GM12891 (cell line): Measurements from ENCODE around the gene E2F7.

Source experiments
- DNase-seq: peaks from one replicate; pipeline ENCODE4 v3.0.0; 2011; ENCODE audit warnings: low spot score; ENCODE audit not compliant: insufficient read length
- FAIRE-seq: peaks from 2 replicates; lab custom pipeline; 2011; peaks lifted over from hg19 to GRCh38; lab: Jason Lieb, UNC
- PAX5 ChIP-seq: IDR thresholded peaks from 2 replicates; pipeline ENCODE4 v1.6.1; 2011; ENCODE audit warnings: low read length, moderate library complexity, mild to moderate bottlenecking; ENCODE audit not compliant: insufficient read depth, severe bottlenecking
- POLR2A ChIP-seq: IDR thresholded peaks from 2 replicates; pipeline ENCODE4 v1.6.1; 2011; ENCODE audit warnings: low read depth, low read length, control low read depth
- POLR2AphosphoS5 ChIP-seq: IDR thresholded peaks from 2 replicates; pipeline ENCODE4 v1.6.1; 2011; ENCODE audit warnings: low read depth, low read length, control low read depth
- POU2F2 ChIP-seq: IDR thresholded peaks from 2 replicates; pipeline ENCODE4 v1.6.1; 2011; ENCODE audit warnings: low read depth, mild to moderate bottlenecking, control low read depth, low read length, moderate library complexity
- SPI1 ChIP-seq: IDR thresholded peaks from 2 replicates; pipeline ENCODE4 v1.6.1; 2011; ENCODE audit warnings: low read depth, low read length, control low read depth
- TAF1 ChIP-seq: IDR thresholded peaks from 2 replicates; pipeline ENCODE4 v1.6.1; 2011; ENCODE audit warnings: low read depth, low read length, control low read depth

The E2F7 gene

DNA sequence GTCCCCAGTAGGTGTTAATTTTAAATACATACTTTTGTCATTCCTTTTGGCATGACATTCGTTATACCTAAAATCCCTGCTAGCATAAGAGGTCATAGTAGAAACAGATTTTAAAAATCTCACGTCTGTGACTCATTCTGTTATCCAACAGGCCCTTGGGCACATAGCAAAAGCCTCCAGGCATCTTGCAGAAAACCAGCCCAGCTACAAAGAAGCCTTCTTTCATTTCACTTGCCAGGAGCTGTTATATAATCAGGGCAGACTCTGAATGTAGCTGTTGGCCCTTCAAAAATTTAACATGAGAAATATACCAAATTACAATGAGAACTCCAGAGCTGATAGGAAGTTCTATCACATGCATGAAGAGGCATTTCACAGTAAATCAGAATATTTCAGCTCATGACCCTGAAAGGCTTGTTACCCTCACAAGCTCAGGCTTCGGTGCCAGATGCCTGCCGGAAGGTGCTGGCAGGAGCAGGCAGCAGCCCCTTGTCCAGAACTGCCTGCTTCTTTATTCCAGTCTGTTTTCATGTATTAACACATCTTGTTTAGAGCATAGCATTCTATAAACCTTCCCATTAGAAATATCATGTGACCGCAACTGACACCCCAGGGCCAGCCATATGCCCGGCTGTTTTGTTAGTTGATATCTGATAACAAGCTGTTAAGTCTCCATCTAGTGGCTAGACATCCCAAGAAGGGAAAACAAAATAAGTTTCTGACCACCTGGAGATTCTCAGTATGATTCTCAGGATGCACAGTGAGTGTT is 17.8 kb downstream of the E2F7 start:
- DNase-seq (no peak), FAIRE-seq (no peak)
- TF ChIP-seq TAF1 (no peak), POLR2AphosphoS5 (no peak), POLR2A (no peak), POU2F2 (no peak), SPI1 (no peak)

DNA sequence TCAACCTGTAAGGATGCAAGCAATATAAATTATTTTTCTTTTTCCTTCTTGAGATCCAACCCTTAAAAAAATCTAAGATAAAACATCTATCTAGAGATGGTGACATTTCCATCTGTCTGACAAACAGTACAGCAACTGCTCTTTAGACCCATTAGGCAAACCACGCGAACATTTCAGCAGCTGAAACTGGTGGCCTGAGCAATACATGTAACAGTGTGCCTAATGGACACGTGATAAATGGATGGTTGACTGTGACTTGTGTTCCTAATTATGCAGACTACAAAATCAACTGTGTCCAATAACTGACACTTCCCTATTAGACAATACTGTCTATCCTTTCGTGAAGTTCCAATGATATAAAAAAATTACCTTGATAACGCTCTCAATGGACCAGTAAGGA is 18.9 kb downstream of the E2F7 start:
- no peak for TF ChIP-seq POLR2A
- no peak for TF ChIP-seq POU2F2
- TF ChIP-seq SPI1: no peak
- no peak for TF ChIP-seq PAX5
- TF ChIP-seq TAF1: no peak
- DNase-seq: no peak
- no peak for FAIRE-seq

DNA sequence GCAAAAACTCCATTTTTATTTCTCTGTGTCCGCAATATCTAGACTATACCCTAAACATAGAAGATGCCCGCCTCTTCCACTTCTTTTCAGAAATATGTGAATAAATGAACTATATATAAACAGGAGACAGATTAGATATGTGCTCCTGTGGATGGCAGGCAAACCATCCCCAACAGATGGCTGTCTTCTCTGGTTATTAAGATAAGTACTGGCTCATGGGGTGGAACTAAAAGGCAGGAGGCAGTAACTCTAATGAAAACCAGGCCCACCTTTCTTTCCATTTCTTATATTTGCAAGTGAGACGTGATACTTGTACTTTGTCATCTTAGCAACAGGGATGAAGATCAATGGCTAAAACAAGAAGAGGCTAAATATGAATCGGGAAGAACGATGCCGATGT is 20.2 kb downstream of the E2F7 start:
- DNase-seq: no peak
- no peak for FAIRE-seq

DNA sequence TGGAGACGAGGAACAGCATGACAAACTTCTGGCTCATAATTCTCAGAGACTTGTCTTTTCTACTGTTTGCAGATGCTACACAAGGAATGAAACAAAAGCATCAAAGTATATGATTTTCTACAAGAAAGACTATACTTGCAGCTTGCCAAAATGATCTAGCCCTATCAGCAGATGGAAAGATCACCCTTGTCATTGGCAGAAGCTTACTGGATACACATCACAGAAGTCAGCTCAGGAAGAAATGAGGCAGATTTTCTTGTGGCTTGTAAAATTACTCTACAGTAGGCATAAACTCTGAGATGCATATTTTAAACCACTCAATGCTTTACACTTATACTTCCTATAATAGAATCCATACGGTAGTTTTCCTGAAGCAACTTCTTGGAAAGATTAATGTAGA is 20.6 kb downstream of the E2F7 start:
- FAIRE-seq (no peak), DNase-seq (no peak)
- no peak for TF ChIP-seq SPI1
- TF ChIP-seq POLR2AphosphoS5: no peak
- no peak for TF ChIP-seq TAF1
- no peak for TF ChIP-seq POLR2A
- TF ChIP-seq PAX5: no peak
- TF ChIP-seq POU2F2: no peak

More for the DNA sequence above, 20.2 kb downstream of the E2F7 start:
- TF ChIP-seq POLR2A: no peak
- TF ChIP-seq POU2F2: no peak
- TF ChIP-seq PAX5: no peak
- no peak for TF ChIP-seq SPI1
- no peak for TF ChIP-seq TAF1
- no peak for TF ChIP-seq POLR2AphosphoS5

GRCh38 chr12:77042833-77043232 is 22.5 kb downstream of the E2F7 start:
- DNase-seq (no peak), FAIRE-seq (peak; percentile 69)
- TF ChIP-seq POLR2AphosphoS5 (no peak), POLR2A (peak; percentile 34; the same call in 1 of the 2 replicates), SPI1 (peak; percentile 73), POU2F2 (no peak), PAX5 (no peak)

DNA sequence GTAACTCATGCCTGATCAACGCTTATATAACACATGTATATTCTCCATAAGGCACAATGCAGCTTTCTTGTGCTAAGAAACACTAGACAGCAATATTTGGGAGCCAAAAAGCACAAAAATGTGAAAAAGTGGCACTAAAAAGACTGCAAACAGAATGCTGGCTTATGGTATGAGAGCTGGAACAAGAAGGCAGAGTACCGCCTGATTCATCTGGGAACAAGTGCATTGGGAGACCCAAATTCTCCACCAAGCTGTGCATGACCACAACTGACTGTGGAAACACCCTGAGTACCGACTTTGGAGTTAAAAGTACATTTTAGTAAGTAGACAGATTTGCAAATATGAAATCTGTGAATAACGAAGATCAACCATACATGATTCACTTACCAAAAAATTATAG is 25.1 kb downstream of the E2F7 start:
- no peak for FAIRE-seq
- TF ChIP-seq POLR2A: no peak
- TF ChIP-seq TAF1: no peak
- no peak for TF ChIP-seq PAX5
- DNase-seq: no peak

DNA sequence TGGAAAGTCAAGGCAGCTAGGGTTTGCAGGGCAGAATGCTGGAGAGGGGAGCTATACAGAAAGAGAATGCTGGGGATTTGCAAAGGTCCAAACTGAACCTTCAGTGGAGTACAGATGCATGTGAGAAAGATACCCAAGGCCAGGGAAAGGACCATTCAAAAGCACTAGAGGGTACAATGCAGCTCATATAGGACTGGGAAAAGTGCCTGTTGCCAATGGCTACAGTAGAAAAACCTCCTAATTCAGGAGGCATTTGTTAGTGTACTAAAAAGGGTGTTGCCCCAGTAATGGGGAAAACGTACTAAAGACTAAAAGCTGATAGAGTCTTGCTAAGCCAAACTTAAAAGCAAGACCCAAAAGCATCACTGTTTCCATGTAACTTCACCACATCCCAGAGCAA is 30.1 kb downstream of the E2F7 start:
- TF ChIP-seq POLR2A: no peak
- no peak for TF ChIP-seq PAX5
- TF ChIP-seq SPI1: no peak
- TF ChIP-seq TAF1: no peak
- TF ChIP-seq POLR2AphosphoS5: no peak
- TF ChIP-seq POU2F2: no peak
- DNase-seq (no peak), FAIRE-seq (no peak)

DNA sequence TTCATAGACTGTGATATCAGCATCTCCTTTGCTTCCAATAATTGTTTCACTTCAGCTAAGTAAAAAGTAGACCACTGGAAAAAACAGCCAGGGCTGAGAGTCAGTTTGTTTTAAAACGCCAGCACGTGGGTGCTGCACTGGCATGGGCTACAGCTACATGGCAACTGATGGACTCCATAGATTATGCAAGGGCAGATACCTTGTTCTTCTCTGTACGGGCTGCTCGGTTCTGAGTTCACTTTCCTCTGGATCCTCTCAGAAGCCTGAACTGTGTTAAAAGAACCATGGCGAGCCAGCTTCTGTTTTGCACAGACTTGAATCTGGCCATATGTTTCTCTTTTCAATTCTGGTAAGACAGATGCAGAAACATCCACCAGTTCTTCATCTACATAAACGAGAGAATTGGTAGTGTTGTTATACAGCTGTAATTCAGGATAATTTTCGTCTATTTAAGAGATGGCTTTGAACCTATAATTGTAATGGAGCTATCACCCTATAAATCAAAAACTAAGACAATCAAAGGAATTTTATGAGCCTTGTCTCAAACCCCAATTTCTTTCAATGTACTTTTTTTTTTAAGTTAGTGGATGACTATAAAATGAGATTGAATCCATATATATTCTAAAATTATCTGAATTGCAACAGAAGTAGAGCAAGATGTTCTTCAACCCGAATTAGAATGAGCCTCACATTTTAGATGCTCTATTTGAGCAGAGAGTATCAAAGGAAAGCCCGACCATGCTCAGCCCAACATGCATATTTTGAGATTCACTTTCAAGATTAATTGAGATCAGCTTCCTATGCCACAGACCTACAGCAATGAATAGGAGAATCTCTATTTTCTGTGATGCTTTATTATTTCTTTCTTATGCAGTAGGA is 31.5 kb downstream of the E2F7 start:
- TF ChIP-seq SPI1 (no peak), PAX5 (no peak), POLR2AphosphoS5 (no peak), TAF1 (no peak), POU2F2 (no peak), POLR2A (no peak)
- DNase-seq (no peak), FAIRE-seq (no peak)

DNA sequence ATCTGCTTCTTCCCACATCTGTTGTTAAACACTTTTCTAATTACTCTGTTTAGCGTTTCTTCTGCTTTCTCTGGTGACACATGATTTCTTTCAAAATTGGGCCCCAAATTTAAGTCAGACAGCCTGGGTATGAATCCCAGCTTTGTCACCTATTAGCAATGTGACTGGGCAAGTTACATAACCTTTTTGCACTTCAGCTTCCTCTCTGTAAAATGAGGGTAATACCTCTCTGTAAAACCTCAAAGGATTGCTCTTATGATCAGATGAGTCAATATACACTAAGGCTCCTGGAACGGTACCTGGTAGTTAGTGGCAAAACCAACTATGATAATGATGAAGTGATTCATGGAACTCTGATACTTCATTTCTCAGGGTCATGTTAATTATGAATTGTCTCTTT is 33.0 kb downstream of the E2F7 start:
- DNase-seq (no peak), FAIRE-seq (no peak)
- no peak for TF ChIP-seq POLR2A
- no peak for TF ChIP-seq TAF1
- TF ChIP-seq SPI1: no peak
- TF ChIP-seq PAX5: no peak
- no peak for TF ChIP-seq POLR2AphosphoS5
- no peak for TF ChIP-seq POU2F2
